Body of pancreas (tissue), 4 donors: ENCODE measurements around the gene COMT. TPM values are rescaled to one million over a fixed set of nuclear protein-coding genes. Genes with fewer than 3 reads are reported as not detected.

Source experiments
- ATAC-seq: fragments of 150-250 bp; one replicate; pipeline ENCODE4 v1.9.1; 2016
- DNase-seq, 4 donors: peaks; one replicate each; pipeline ENCODE4 v3.0.0-alpha.2; 2019
- H3K27ac ChIP-seq, 4 donors: fragments of 200-600 bp; sonication (generic); 1 replicate in 3 of 4; 2 replicates in 1 of 4; pipeline versions ENCODE4 v1.5.1 to v1.6.1; 2016 to 2019; ENCODE audit warnings: mild to moderate bottlenecking in 1 of 4, mixed read lengths in 1 of 4, moderate library complexity in 1 of 4
- H3K27me3 ChIP-seq, 2 donors: fragments of 200-600 bp; sonication (generic); one replicate each; pipeline ENCODE4 v1.6.0; 2016; ENCODE audit warnings: mild to moderate bottlenecking in 1 of 2
- H3K36me3 ChIP-seq, 2 donors: fragments of 200-600 bp; sonication (generic); replicated peaks in 1 of 2; 2 replicates each; pipeline ENCODE4 v1.5.1; 2016; ENCODE audit warnings: low read depth in 2 of 2; ENCODE audit not compliant: insufficient read depth in 1 of 2
- H3K4me1 ChIP-seq: fragments of 200-600 bp; sonication (generic); one replicate; pipeline ENCODE4 v1.6.0; 2016
- H3K4me3 ChIP-seq, 2 donors: fragments of 200-600 bp; sonication (generic); 1 replicate in 1 of 2; 2 replicates in 1 of 2; pipeline ENCODE4 v1.5.1; 2016 to 2019
- H3K9me3 ChIP-seq, 3 donors: fragments of 200-600 bp; sonication (generic); 1 replicate in 2 of 3; 2 replicates in 1 of 3; pipeline ENCODE4 v1.5.1; 2016
- POLR2A ChIP-seq, 3 donors: fragments of 450-650 bp; IDR thresholded peaks; one replicate each; pipeline ENCODE4 v1.6.1; 2016; ENCODE audit warnings: antibody characterized with exemption in 3 of 3, mild to moderate bottlenecking in 2 of 3
- WGBS, 2 donors: methylation state at CpG; one replicate each; pipeline ENCODE4 v1.1.5; 2017; 5-methylcytosine and 5-hydroxymethylcytosine counted together
- intact Hi-C: fragments of 100-400 bp; cut with DNase I; formaldehyde crosslinking; loops from one replicate; pipeline ENCODE4 v1.15.1; 2023
- total RNA-seq, 2 donors: library from RNA; depleted of rRNA; stranded (reverse); fragments of >200 nt; gene quantifications; one replicate each; pipeline ENCODE4 v1.1.0, GENCODE V29; 2016
- TF ChIP-seq, protein P1 (sequence below), 7 experiments: fragments of 450-650 bp in 4 of 7; fragments of 200-600 bp in 3 of 7; sonication (generic) in 3 of 7; IDR thresholded peaks; one replicate each; pipeline ENCODE4 v1.5.1; 2016 to 2019; ENCODE audit warnings: antibody characterized with exemption in 7 of 7

COMT gene
- total RNA-seq, 2 donors from 2014 or later: 85.6 to 98.2 TPM

DNA sequence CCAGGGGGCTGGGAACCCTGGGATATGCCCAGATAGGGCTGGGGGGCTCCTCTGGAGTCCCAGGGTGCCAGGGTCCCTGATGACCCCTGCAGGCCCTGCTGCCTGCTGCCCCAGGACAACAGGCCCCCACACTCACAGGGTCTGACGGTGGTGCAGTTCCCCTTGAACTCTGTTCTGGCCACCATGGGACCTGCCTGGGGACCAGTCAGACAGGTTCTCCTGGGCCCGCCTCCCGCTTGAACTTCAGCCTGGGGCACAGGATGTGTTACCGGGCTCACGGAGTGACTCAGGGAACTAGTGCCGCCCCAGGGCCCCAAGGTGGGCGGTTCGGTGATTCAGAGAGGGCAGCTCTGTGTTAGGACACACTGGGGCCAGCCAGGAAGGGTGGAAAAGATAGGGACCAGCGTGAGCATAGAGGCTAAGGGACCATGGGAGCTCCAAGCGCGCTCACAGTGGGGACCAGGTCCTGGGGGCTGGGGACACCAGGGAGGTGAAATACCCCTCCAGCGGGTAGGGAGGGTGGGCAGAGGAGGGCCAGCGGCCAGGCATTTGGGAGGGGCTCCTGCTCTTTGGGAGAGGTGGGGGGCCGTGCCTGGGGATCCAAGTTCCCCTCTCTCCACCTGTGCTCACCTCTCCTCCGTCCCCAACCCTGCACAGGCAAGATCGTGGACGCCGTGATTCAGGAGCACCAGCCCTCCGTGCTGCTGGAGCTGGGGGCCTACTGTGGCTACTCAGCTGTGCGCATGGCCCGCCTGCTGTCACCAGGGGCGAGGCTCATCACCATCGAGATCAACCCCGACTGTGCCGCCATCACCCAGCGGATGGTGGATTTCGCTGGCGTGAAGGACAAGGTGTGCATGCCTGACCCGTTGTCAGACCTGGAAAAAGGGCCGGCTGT lies 21.6 kb downstream of the COMT start:
- Histone ChIP-seq H3K27me3 (no peaks in the 10 kb centered on the region), H3K9me3 (no peaks in the 10 kb centered on the region), H3K27ac (peak overlapping the region; percentile 86 to 92 (median 89)), H3K4me3 (no peak overlapping the region), H3K4me1 (peaks cover 58% of the 10 kb centered on the region), H3K36me3 (no peaks in the 10 kb centered on the region)
- peak; percentile 93 to 97 (median 95) for DNase-seq
- WGBS, 2 donors: 23 to 54% methylated on average over 15 to 27 of the region's 30 CpGs
- peak; percentile 92 for ATAC-seq
- intact Hi-C loops: no loop called here
- TF ChIP-seq, protein P1, sequence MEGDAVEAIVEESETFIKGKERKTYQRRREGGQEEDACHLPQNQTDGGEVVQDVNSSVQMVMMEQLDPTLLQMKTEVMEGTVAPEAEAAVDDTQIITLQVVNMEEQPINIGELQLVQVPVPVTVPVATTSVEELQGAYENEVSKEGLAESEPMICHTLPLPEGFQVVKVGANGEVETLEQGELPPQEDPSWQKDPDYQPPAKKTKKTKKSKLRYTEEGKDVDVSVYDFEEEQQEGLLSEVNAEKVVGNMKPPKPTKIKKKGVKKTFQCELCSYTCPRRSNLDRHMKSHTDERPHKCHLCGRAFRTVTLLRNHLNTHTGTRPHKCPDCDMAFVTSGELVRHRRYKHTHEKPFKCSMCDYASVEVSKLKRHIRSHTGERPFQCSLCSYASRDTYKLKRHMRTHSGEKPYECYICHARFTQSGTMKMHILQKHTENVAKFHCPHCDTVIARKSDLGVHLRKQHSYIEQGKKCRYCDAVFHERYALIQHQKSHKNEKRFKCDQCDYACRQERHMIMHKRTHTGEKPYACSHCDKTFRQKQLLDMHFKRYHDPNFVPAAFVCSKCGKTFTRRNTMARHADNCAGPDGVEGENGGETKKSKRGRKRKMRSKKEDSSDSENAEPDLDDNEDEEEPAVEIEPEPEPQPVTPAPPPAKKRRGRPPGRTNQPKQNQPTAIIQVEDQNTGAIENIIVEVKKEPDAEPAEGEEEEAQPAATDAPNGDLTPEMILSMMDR (IDR thresholded peaks at IDR 0.05): no peak
- peak; percentile 32 to 42 (median 37) for TF ChIP-seq POLR2A (IDR thresholded peaks at IDR 0.05)

DNA sequence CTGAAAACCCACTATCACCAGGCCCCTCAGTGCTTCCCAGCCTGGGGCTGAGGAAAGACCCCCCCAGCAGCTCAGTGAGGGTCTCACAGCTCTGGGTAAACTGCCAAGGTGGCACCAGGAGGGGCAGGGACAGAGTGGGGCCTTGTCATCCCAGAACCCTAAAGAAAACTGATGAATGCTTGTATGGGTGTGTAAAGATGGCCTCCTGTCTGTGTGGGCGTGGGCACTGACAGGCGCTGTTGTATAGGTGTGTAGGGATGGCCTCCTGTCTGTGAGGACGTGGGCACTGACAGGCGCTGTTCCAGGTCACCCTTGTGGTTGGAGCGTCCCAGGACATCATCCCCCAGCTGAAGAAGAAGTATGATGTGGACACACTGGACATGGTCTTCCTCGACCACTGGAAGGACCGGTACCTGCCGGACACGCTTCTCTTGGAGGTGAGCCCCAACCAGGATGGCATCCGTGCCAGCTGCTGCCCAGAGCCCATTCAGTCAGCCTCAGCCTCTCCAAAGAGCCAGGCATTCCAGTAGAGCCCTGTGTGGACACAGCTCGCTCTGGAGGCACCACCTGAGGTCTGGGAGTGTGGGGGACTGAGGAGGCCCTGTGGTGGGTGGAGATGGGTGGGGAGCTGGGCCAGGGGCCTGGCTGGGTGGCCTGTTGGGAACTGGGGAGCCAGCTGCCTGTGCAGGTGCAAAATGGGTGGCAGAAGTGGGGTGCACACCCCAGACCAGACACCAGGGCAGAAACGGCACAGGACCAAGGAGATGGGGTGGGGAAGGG lies 22.5 kb downstream of the COMT start:
- H3K27me3 ChIP-seq: no peaks in the 10 kb centered on the region
- H3K36me3 ChIP-seq: no peaks in the 10 kb centered on the region
- H3K27ac ChIP-seq: peak overlapping the region in 2 of 4 donors; percentile 88 to 92
- no peak overlapping the region for H3K4me3 ChIP-seq
- intact Hi-C loops: no loop called here
- H3K4me1 ChIP-seq: peaks cover 52% of the 10 kb centered on the region
- ATAC-seq (no peak), DNase-seq (no peak)
- no peaks in the 10 kb centered on the region for H3K9me3 ChIP-seq
- TF ChIP-seq, protein P1 (IDR thresholded peaks at IDR 0.05): no peak
- TF ChIP-seq POLR2A (IDR thresholded peaks at IDR 0.05): no peak
- WGBS, 2 donors: 75 to 85% methylated on average over 6 to 12 of the region's 12 CpGs

- TF ChIP-seq, protein P1 (IDR thresholded peaks at IDR 0.05): no peak
- TF ChIP-seq POLR2A (IDR thresholded peaks at IDR 0.05): no peak
- Histone ChIP-seq H3K27ac (no peak overlapping the region), H3K36me3 (no peaks in the 10 kb centered on the region), H3K4me3 (no peak overlapping the region), H3K4me1 (peaks cover 44% of the 10 kb centered on the region), H3K27me3 (no peaks in the 10 kb centered on the region), H3K9me3 (no peaks in the 10 kb centered on the region)
- WGBS, 2 donors: 93% methylated on average over 12 of the region's 15 CpGs; no CpG with 5 or more reads in 1 of the 2 donors
- DNase-seq (no peak), ATAC-seq (no peak)
- intact Hi-C loops: no loop called here
Measured at GRCh38 chr22:19964701-19965386, 23.3 kb downstream of the COMT start.

- 74 to 81% methylated on average over 10 of the region's 10 CpGs for WGBS, 2 donors
- H3K4me1 ChIP-seq: peaks cover 32% of the 10 kb centered on the region
- no peak for ATAC-seq
- no peaks in the 10 kb centered on the region for H3K36me3 ChIP-seq
- H3K27me3 ChIP-seq: no peaks in the 10 kb centered on the region
- TF ChIP-seq, protein P1 (IDR thresholded peaks at IDR 0.05): peak in 1 of 7 experiments; percentile 6
- TF ChIP-seq POLR2A (IDR thresholded peaks at IDR 0.05): no peak
- H3K27ac ChIP-seq: no peak overlapping the region
- no peak overlapping the region for H3K4me3 ChIP-seq
- intact Hi-C loops: no loop called here
- DNase-seq: no peak
- no peaks in the 10 kb centered on the region for H3K9me3 ChIP-seq
Measured at GRCh38 chr22:19965771-19966709, 24.5 kb downstream of the COMT start.
